ENCODE results near the gene SHC2.

DNA sequence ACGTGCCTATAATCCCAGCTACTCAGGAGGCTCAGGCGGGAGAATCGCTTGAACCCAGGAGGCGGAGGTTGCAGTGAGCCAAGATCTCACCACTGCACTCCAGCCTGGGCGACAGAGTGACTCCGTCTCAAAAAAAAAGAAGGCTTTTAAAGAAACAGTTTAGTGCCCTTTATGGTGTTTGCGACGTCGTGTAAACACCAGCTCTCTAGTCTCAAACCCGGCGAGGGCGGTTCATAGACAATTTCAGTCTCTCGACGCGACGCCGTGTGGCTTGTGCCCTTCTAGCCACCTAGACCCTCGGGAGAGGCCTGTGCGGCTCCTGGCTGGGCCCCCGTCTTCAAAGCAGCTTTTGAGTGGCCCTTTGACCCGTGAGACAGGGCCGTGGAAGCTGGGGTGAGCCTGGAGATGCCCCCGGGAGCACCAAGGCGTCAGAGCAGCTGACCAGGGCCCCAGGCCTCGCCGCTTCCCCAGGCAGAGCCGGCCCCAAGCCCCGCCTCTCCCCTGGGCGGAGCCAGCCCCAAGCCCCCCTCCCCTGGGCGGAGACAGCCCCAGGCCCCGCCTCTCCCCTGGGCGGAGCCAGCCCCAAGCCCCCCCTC, 30.4 kb upstream of the SHC2 start:
- TF ChIP-seq, protein P1, sequence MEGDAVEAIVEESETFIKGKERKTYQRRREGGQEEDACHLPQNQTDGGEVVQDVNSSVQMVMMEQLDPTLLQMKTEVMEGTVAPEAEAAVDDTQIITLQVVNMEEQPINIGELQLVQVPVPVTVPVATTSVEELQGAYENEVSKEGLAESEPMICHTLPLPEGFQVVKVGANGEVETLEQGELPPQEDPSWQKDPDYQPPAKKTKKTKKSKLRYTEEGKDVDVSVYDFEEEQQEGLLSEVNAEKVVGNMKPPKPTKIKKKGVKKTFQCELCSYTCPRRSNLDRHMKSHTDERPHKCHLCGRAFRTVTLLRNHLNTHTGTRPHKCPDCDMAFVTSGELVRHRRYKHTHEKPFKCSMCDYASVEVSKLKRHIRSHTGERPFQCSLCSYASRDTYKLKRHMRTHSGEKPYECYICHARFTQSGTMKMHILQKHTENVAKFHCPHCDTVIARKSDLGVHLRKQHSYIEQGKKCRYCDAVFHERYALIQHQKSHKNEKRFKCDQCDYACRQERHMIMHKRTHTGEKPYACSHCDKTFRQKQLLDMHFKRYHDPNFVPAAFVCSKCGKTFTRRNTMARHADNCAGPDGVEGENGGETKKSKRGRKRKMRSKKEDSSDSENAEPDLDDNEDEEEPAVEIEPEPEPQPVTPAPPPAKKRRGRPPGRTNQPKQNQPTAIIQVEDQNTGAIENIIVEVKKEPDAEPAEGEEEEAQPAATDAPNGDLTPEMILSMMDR (conservative IDR thresholded peaks at IDR 0.05; ENCODE audit: low read depth, low read length): no peak
- no peak for TF ChIP-seq EZH2phosphoT487 (IDR thresholded peaks at IDR 0.05; ENCODE audit: borderline replicate concordance, low read length)
- TF ChIP-seq EZH2 (IDR thresholded peaks at IDR 0.05; ENCODE audit: low read length, unreplicated experiment): no peak

All from PC-3 (cell line).